Measurements from ENCODE around the gene PCGF6. TPM values are rescaled to one million over a fixed set of nuclear protein-coding genes. Genes with fewer than 3 reads are reported as not detected.

The PCGF6 gene
- total RNA-seq, 1 experiment from 2014 or later = 7.2 TPM

DNA sequence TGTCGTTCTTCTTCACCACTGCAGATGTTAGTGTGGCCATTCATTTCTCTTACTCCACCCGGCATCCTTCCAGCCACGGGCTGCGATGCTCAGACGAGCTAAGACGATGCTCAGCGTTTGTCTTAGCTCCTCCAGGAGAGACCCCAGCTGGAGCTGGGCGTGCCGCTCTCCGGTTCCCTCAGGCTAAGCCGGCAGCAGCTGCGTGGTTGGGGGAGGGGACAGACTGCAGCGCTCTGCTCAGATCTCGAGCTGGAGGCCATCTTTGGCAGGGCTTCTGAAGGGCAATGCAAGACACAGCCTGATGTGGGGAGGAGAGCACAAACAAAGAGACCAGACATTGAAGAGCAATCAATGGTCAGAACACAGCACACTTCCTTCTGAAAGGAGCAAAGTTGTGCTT is 69.2 kb downstream of the PCGF6 start:
- DNase-seq (ENCODE audit: unreplicated experiment) = no peak
- peaks cover 54% of the 10 kb centered on the region for H3K27me3 Mint-ChIP-seq (ENCODE audit: insufficient read depth, unreplicated experiment)
- BruUV-seq (replicated peaks) = no TSS peak
- H3K4me3 Mint-ChIP-seq (ENCODE audit: unreplicated experiment) = no peak overlapping the region
- intact Hi-C loops (cut with micrococcal nuclease) = no loop called here
- H3K4me1 Mint-ChIP-seq (ENCODE audit: insufficient read depth, unreplicated experiment) = no peaks in the 10 kb centered on the region
- H3K27ac Mint-ChIP-seq (ENCODE audit: low read depth, unreplicated experiment) = no peak overlapping the region
- peaks cover 7% of the 10 kb centered on the region for H3K9me3 Mint-ChIP-seq (ENCODE audit: unreplicated experiment)
- TF ChIP-seq, protein P1, sequence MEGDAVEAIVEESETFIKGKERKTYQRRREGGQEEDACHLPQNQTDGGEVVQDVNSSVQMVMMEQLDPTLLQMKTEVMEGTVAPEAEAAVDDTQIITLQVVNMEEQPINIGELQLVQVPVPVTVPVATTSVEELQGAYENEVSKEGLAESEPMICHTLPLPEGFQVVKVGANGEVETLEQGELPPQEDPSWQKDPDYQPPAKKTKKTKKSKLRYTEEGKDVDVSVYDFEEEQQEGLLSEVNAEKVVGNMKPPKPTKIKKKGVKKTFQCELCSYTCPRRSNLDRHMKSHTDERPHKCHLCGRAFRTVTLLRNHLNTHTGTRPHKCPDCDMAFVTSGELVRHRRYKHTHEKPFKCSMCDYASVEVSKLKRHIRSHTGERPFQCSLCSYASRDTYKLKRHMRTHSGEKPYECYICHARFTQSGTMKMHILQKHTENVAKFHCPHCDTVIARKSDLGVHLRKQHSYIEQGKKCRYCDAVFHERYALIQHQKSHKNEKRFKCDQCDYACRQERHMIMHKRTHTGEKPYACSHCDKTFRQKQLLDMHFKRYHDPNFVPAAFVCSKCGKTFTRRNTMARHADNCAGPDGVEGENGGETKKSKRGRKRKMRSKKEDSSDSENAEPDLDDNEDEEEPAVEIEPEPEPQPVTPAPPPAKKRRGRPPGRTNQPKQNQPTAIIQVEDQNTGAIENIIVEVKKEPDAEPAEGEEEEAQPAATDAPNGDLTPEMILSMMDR (IDR thresholded peaks at IDR 0.05; ENCODE audit: unreplicated experiment) = no peak
- ChIA-PET CTCF (interaction anchor here (0.9 kb wide), 1 partner anchor 38 kb away, joined by 3 read pairs; no protein-coding TSS in a partner anchor), POLR2A (interaction anchor here (1.5 kb wide), 1 partner anchor 9 kb away, joined by 3 read pairs; no protein-coding TSS in a partner anchor)
- no peaks in the 10 kb centered on the region for H3K36me3 Mint-ChIP-seq (ENCODE audit: insufficient read depth, unreplicated experiment)

DNA sequence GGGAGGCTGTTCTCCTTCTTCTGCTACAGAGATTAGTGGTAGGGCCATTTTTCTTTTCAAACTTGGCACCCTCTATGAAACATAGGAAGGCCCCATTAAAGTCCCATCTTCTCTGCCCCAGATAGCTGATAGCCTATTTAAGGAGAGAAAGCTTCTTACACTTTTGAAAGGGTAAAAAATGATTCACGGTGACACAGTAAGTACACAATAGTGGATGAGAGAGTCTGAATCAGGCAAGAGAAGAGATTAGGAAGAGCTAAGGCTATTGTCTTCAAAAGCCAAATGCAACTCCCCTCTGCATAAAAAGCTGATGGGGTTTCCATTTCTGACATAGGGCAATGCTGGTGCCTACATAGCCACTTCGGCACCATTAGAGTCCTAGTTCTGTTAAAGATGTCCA is 70.4 kb downstream of the PCGF6 start:
- no peaks in the 10 kb centered on the region for H3K36me3 Mint-ChIP-seq (ENCODE audit: insufficient read depth, unreplicated experiment)
- peaks cover 45% of the 10 kb centered on the region for H3K27me3 Mint-ChIP-seq (ENCODE audit: insufficient read depth, unreplicated experiment)
- H3K27ac Mint-ChIP-seq (ENCODE audit: low read depth, unreplicated experiment) = no peak overlapping the region
- H3K4me1 Mint-ChIP-seq (ENCODE audit: insufficient read depth, unreplicated experiment) = no peaks in the 10 kb centered on the region
- no peak for DNase-seq (ENCODE audit: unreplicated experiment)
- peaks cover 7% of the 10 kb centered on the region for H3K9me3 Mint-ChIP-seq (ENCODE audit: unreplicated experiment)
- no TSS peak for BruUV-seq (replicated peaks)
- no peak overlapping the region for H3K4me3 Mint-ChIP-seq (ENCODE audit: unreplicated experiment)
- intact Hi-C loops (cut with micrococcal nuclease) = no loop called here
- CTCF ChIA-PET = interaction anchor here (0.7 kb wide), 1 partner anchor 32 kb away, joined by 4 read pairs; no protein-coding TSS in a partner anchor
- POLR2A ChIA-PET = interaction anchor here (2.1 kb wide), 1 partner anchor 15 kb away, joined by 9 read pairs; no protein-coding TSS in a partner anchor
- TF ChIP-seq, protein P1 (IDR thresholded peaks at IDR 0.05; ENCODE audit: unreplicated experiment) = no peak

DNA sequence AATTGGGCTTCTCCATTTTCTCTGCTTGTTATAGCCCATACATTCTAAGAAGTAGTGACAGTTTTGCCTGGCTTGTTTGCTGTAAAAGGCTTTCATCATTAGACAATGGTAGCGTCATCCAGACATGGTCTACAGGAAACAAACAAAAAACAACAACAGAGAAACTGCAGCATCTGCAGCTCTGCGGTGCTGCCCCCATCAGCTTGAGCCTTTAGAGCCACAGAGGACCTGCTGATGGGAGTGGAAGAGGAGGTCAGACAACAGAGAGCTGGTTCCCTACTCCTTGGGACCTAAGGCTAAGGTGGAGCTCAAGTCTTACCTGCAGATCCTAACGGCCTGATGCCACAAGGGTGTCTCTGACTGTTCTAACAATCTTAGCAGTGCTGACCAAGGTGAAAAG is 70.9 kb downstream of the PCGF6 start:
- ChIA-PET CTCF (interaction anchor here (0.9 kb wide), 2 partner anchors 36 to 87 kb away, joined by 3 read pairs; no protein-coding TSS in a partner anchor), POLR2A (interaction anchor here (0.5 to 2.1 kb wide), 2 partner anchors 11 to 15 kb away, joined by 3 to 9 read pairs; no protein-coding TSS in a partner anchor)
- Mint-ChIP-seq H3K4me3 (ENCODE audit: unreplicated experiment) (no peak overlapping the region), H3K4me1 (ENCODE audit: insufficient read depth, unreplicated experiment) (no peaks in the 10 kb centered on the region), H3K27ac (ENCODE audit: low read depth, unreplicated experiment) (no peak overlapping the region), H3K9me3 (ENCODE audit: unreplicated experiment) (peaks cover 7% of the 10 kb centered on the region), H3K27me3 (ENCODE audit: insufficient read depth, unreplicated experiment) (peaks cover 45% of the 10 kb centered on the region), H3K36me3 (ENCODE audit: insufficient read depth, unreplicated experiment) (no peaks in the 10 kb centered on the region)
- TF ChIP-seq, protein P1 (IDR thresholded peaks at IDR 0.05; ENCODE audit: unreplicated experiment) = no peak
- no TSS peak for BruUV-seq (replicated peaks)
- intact Hi-C loops (cut with micrococcal nuclease) = no loop called here
- no peak for DNase-seq (ENCODE audit: unreplicated experiment)

- CTCF ChIA-PET = interaction anchor here (0.5 to 0.6 kb wide), 2 partner anchors 155 to 971 kb away, joined by 3 to 7 read pairs; no protein-coding TSS in a partner anchor
- TF ChIP-seq, protein P1 (IDR thresholded peaks at IDR 0.05; ENCODE audit: unreplicated experiment) = no peak
- Mint-ChIP-seq H3K4me3 (ENCODE audit: unreplicated experiment) (no peak overlapping the region), H3K36me3 (ENCODE audit: insufficient read depth, unreplicated experiment) (no peaks in the 10 kb centered on the region), H3K9me3 (ENCODE audit: unreplicated experiment) (peaks cover 7% of the 10 kb centered on the region), H3K27ac (ENCODE audit: low read depth, unreplicated experiment) (no peak overlapping the region), H3K27me3 (ENCODE audit: insufficient read depth, unreplicated experiment) (peaks cover 45% of the 10 kb centered on the region), H3K4me1 (ENCODE audit: insufficient read depth, unreplicated experiment) (no peaks in the 10 kb centered on the region)
- no TSS peak for BruUV-seq (replicated peaks)
- intact Hi-C loops (cut with micrococcal nuclease) = no loop called here
- DNase-seq (ENCODE audit: unreplicated experiment) = peak; percentile 49
- POLR2A ChIA-PET = interaction anchor here (0.7 to 2.1 kb wide), 3 partner anchors 13 to 125 kb away, joined by 3 to 9 read pairs (median 3); no protein-coding TSS in a partner anchor
Measured at GRCh38 chr10:103278862-103279298, 72.1 kb downstream of the PCGF6 start.
